Activated CD4-positive, CD25-positive, alpha-beta regulatory T cell treated with anti-CD3 and anti-CD28 coated beads, Interleukin-2, amount 50 U/mL, for 16 hours (primary cell): ENCODE results near the gene PRR23A.

Experiments used
- DNase-seq: peaks from one replicate; pipeline ENCODE4 v3.0.0-alpha.2; 2020; ENCODE audit warnings: low read depth, low spot score

Gene PRR23A

GRCh38 chr3:138972941-138973340, 33.1 kb downstream of the PRR23A start:
- DNase-seq = no peak

GRCh38 chr3:138971766-138972320, 34.2 kb downstream of the PRR23A start:
- no peak for DNase-seq

GRCh38 chr3:138964923-138965322, 41.1 kb downstream of the PRR23A start:
- DNase-seq = no peak

- no peak for DNase-seq
These were observed 41.8 kb downstream of the PRR23A start for GRCh38 chr3:138964264-138964663.

GRCh38 chr3:138962854-138963560, 43.1 kb downstream of the PRR23A start:
- DNase-seq = no peak

GRCh38 chr3:138960417-138960852, 45.6 kb downstream of the PRR23A start:
- DNase-seq = no peak
